ENCODE data around the gene OTULIN.

DNA sequence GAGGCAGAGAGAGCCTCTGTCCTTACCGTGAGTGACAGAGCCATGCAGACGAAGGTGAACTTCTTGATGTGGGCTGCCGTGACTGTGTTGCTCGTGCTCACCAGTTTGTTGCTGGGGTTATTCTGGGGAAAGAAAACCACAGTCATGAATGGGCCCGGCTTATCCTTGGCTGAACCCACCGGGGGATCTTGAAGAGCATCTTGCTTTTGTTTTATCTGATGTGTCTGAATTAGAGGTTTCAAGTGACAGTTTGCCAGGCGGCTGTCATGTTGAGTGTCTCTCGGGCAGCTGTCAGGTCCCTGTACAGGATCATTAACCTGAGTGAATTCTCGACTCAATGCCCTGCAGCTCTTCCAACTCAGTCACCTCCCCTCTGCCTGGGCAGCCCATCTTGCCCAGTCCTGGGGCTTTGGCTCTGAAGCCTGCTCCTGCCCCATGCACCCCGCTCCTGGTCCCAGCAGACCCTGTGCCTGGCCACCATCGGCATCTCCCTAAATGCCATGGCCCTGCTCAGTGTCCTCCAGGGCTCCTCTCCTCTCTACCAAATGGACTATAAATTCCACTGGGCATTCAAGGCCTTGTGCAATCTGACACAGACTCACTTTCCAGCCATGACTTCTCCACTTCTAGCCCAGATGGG lies 77.4 kb downstream of the OTULIN start:
- TF ChIP-seq POLR2A (IDR thresholded peaks at IDR 0.05) = no peak
- TF ChIP-seq, protein P1, sequence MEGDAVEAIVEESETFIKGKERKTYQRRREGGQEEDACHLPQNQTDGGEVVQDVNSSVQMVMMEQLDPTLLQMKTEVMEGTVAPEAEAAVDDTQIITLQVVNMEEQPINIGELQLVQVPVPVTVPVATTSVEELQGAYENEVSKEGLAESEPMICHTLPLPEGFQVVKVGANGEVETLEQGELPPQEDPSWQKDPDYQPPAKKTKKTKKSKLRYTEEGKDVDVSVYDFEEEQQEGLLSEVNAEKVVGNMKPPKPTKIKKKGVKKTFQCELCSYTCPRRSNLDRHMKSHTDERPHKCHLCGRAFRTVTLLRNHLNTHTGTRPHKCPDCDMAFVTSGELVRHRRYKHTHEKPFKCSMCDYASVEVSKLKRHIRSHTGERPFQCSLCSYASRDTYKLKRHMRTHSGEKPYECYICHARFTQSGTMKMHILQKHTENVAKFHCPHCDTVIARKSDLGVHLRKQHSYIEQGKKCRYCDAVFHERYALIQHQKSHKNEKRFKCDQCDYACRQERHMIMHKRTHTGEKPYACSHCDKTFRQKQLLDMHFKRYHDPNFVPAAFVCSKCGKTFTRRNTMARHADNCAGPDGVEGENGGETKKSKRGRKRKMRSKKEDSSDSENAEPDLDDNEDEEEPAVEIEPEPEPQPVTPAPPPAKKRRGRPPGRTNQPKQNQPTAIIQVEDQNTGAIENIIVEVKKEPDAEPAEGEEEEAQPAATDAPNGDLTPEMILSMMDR (IDR thresholded peaks at IDR 0.05) = no peak
